ENCODE data around the gene DRGX. TPM values are rescaled to one million over a fixed set of nuclear protein-coding genes. Genes with fewer than 3 reads are reported as not detected.

DRGX gene
- total RNA-seq, 1 experiment from 2014 or later: not detected

GRCh38 chr10:49354593-49354992 lies 41.3 kb downstream of the DRGX start:
- Histone ChIP-seq H3K4me3 (ENCODE audit: low read depth, low read length, poor library complexity, severe bottlenecking) (no peak overlapping the region), H3K9me3 (ENCODE audit: low read depth, low read length, poor library complexity, severe bottlenecking) (no peaks in the 10 kb centered on the region), H3K4me1 (ENCODE audit: insufficient read depth, low read length, poor library complexity, severe bottlenecking) (no peaks in the 10 kb centered on the region), H3K36me3 (ENCODE audit: insufficient read depth, low read length, poor library complexity, severe bottlenecking) (no peaks in the 10 kb centered on the region), H3K27me3 (replicated peaks; ENCODE audit: insufficient read depth, low read depth, low read length, poor library complexity) (no peaks in the 10 kb centered on the region), H3K27ac (ENCODE audit: low read depth, low read length, poor library complexity, severe bottlenecking) (no peak overlapping the region)
- BruUV-seq (replicated peaks): no TSS peak
- no peak for TF ChIP-seq CTCF (conservative IDR thresholded peaks at IDR 0.05; ENCODE audit: low read depth, low read length)
- TF ChIP-seq EZH2 (IDR thresholded peaks at IDR 0.05; ENCODE audit: borderline replicate concordance, low read depth, low read length, poor library complexity, severe bottlenecking): no peak
- CTCF ChIA-PET: no interaction called here
- POLR2A ChIA-PET (ENCODE audit: low non-redundant PET): no interaction called here
- intact Hi-C loops (cut with micrococcal nuclease; ENCODE audit: unreplicated experiment): no loop called here
- no peak for DNase-seq (ENCODE audit: low spot score)

GRCh38 chr10:49353895-49354566 lies 41.9 kb downstream of the DRGX start:
- H3K4me1 ChIP-seq (ENCODE audit: insufficient read depth, low read length, poor library complexity, severe bottlenecking): no peaks in the 10 kb centered on the region
- no peak for DNase-seq (ENCODE audit: low spot score)
- intact Hi-C loops (cut with micrococcal nuclease; ENCODE audit: unreplicated experiment): no loop called here
- no peaks in the 10 kb centered on the region for H3K27me3 ChIP-seq (replicated peaks; ENCODE audit: insufficient read depth, low read depth, low read length, poor library complexity)
- ChIA-PET POLR2A (ENCODE audit: low non-redundant PET) (no interaction called here), CTCF (no interaction called here)
- H3K36me3 ChIP-seq (ENCODE audit: insufficient read depth, low read length, poor library complexity, severe bottlenecking): no peaks in the 10 kb centered on the region
- no TSS peak for BruUV-seq (replicated peaks)
- TF ChIP-seq CTCF (conservative IDR thresholded peaks at IDR 0.05; ENCODE audit: low read depth, low read length): no peak
- TF ChIP-seq EZH2 (IDR thresholded peaks at IDR 0.05; ENCODE audit: borderline replicate concordance, low read depth, low read length, poor library complexity, severe bottlenecking): no peak
- no peak overlapping the region for H3K27ac ChIP-seq (ENCODE audit: low read depth, low read length, poor library complexity, severe bottlenecking)
- no peaks in the 10 kb centered on the region for H3K9me3 ChIP-seq (ENCODE audit: low read depth, low read length, poor library complexity, severe bottlenecking)
- no peak overlapping the region for H3K4me3 ChIP-seq (ENCODE audit: low read depth, low read length, poor library complexity, severe bottlenecking)

GRCh38 chr10:49353026-49353894 lies 42.6 kb downstream of the DRGX start:
- no peak for TF ChIP-seq CTCF (conservative IDR thresholded peaks at IDR 0.05; ENCODE audit: low read depth, low read length)
- no peak overlapping the region for H3K4me3 ChIP-seq (ENCODE audit: low read depth, low read length, poor library complexity, severe bottlenecking)
- no TSS peak for BruUV-seq (replicated peaks)
- ChIA-PET CTCF (no interaction called here), POLR2A (ENCODE audit: low non-redundant PET) (no interaction called here)
- H3K27ac ChIP-seq (ENCODE audit: low read depth, low read length, poor library complexity, severe bottlenecking): no peak overlapping the region
- no peaks in the 10 kb centered on the region for H3K9me3 ChIP-seq (ENCODE audit: low read depth, low read length, poor library complexity, severe bottlenecking)
- no peak for DNase-seq (ENCODE audit: low spot score)
- H3K4me1 ChIP-seq (ENCODE audit: insufficient read depth, low read length, poor library complexity, severe bottlenecking): no peaks in the 10 kb centered on the region
- intact Hi-C loops (cut with micrococcal nuclease; ENCODE audit: unreplicated experiment): no loop called here
- H3K27me3 ChIP-seq (replicated peaks; ENCODE audit: insufficient read depth, low read depth, low read length, poor library complexity): no peaks in the 10 kb centered on the region
- H3K36me3 ChIP-seq (ENCODE audit: insufficient read depth, low read length, poor library complexity, severe bottlenecking): no peaks in the 10 kb centered on the region

Measured in A673 (cell line).